ENCODE results near the gene TGFBR3.
"Not testable (repeated sequence)": the region's sequence is repeated elsewhere in the genome, so short reads cannot be mapped to it uniquely, and the experiment has no call there.

Gene TGFBR3

DNA sequence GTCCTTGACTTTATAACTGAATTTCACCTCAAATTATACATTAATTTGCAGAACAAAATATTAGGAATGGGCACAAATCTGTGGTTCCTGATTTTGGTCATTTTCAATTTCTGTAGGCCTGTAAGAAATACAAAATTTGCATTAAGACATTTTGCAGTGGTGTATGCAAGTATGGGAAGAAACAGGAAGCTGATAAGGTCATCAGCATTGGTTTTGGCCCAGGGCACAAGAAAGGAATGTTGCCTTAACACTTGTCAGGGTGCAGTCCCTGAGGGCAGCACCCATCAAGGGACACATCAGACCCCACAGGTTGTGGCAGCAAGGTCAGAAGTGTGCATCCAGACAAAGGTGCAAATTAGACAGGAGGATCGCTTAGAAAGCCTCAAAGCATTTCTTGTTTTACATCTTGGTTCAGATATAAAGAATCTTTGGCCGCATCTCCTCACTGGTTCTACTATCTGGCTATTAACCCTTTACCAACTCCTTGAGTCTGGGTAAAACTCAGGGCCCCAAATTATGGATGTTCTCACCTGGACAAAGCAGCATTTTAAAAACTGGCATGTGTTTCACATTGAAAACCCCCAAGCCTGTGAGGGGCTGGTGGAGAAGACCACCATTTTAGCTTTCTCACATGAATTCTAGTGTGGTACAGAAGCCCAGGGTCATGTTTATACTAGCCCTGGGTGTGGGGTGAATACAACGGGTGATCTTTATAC lies 202.9 kb downstream of the TGFBR3 start:
- DNase-seq (ENCODE audit: low spot score) = no peak

DNA sequence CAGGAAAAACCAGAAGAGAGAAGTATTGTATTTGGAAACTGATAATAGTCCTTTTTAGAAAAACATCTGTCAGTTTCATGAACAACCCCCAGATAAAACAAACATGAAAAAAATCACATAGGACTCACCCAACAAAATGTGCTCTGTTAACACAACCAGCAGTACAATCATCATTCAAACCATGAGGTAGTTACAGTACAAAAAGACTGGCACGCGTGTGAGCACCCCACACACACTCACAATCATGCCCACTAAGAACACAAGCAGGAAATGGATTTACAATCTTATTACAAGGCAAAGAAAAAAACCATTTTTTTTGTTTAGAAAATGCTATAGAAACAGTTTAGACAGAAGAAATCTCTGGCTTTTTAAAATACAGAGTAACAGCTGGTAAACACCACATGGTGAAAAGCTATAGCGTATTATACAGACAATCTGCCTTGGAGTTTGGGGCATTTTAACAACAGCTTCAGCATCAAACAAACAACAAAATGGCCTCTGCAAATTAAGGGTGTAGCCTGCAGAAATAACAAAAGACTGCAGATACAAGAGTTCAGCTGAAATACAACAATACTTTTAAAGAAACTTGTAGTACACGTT lies 205.3 kb downstream of the TGFBR3 start:
- DNase-seq (ENCODE audit: low spot score) = no peak

- no peak for DNase-seq (ENCODE audit: low spot score)
These were observed 206.5 kb downstream of the TGFBR3 start for GRCh38 chr1:91679446-91679845.

DNA sequence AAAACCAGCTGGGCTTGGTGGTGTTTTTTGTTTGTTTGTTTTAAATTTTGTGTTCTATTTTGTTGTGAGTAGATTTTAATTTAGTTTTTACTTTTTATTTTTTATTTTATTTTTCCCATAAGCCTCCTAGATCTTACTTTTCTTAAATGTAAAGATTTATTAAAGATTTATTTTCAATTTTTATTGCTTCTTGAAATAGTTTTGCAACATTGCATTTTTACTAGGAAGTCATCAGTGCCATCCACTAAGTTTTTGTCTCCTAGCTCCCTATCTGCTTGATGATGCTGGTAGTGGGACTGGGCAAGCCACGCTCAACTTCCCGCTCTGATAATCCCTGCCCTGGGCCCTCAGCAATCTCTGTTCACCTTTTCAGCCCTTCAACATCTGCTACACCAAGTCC lies 209.9 kb downstream of the TGFBR3 start:
- no peak for DNase-seq (ENCODE audit: low spot score)

DNA sequence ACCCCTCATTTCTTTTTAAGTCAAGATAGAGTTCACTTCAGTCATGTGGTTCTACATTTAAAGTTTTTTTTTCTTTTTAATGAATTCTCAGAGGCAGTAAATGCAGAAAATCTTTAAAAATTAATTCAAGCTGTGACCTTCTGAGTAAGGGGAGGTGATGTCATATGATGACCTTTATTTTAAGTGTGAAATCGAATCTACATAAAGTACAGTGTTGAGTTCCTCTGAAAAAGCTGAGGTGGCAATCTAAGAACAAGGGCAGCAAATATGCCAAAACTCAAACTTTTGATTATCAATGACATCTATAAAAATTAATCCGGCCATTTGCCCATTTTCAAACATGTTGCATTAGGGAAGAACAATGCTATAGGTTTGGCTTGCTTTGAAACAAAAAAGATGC lies 211.8 kb downstream of the TGFBR3 start:
- no peak for DNase-seq (ENCODE audit: low spot score)

DNA sequence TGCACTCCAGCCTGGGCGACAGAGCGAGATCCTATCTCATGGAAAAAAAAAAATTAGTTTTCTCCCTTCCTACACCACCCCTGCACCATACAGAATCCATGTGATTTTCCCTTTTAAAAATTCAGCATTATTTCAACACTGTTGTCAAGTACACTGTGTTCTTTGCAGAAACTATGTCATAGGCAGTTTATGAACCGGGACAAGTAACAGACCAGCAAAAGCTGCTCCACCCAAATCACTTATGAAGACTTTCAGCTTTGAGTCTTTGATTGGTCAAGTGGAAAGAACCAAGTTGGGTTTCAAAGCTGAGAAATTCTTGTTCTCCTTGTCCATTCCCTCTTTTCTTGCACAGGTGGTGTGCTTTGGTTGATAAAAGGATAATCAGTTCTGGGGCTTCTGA lies 212.3 kb downstream of the TGFBR3 start:
- DNase-seq (ENCODE audit: low spot score) = no peak

GRCh38 chr1:91672601-91673161 lies 213.3 kb downstream of the TGFBR3 start:
- DNase-seq (ENCODE audit: low spot score) = no peak

- DNase-seq (ENCODE audit: low spot score) = no peak
These were observed 215.2 kb downstream of the TGFBR3 start for GRCh38 chr1:91670781-91671180.

DNA sequence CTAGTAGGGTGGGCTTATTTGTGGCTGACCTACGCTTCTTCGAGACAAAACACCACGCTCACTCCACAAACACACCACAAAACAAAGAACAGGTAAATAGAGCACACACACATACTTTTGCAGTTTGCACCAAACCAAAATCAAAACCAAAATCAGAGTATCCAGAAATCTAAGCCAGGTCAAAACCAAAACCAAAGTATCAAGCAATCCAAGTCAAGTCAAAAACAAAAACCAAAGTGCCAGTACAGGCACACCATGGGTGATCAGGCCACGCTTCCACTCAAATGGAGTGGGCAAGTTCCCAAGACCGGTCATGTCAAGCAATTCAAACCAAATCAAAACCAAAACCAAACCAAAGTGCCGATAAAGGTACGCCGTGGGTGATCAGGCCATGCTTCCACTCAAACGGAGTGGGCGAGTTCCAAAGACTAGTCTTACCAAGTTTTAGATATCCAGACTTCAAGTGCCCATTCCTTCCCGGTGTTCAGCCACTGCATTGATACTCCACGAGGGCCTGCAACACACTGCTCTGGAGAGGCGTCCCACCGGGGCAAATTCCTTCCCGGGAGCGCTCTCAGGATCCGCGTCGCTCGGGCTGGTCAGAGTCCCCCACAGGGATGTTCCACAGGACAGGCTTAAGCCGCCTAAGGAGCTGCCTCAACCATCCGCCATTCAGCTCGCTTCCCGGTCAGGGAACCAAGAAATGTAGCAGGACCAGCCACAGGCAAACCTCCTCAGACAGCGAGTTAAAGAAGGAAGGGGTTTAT lies 216.2 kb downstream of the TGFBR3 start:
- no peak for DNase-seq (ENCODE audit: low spot score)

DNA sequence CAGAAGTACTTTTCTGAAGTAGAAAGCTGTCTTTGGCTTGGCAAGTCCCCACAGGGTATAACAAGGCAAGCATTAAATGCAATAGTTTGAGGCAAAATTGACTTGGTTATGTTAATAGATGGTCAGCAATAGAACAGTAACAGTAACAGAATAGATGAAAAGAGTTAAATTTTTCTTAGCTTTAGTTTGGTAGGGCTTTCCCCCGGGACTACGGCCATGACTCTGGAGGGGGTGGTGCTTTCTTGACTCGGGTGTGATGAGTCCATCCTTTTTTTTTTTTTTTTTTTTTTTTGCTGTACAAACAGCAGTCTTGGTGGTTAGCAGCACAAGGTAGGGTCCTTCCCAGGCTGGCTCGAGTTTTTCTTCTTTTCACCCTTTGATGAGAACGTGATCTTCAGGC lies 219.3 kb downstream of the TGFBR3 start:
- not testable (repeated sequence) for DNase-seq (ENCODE audit: low spot score)

DNA sequence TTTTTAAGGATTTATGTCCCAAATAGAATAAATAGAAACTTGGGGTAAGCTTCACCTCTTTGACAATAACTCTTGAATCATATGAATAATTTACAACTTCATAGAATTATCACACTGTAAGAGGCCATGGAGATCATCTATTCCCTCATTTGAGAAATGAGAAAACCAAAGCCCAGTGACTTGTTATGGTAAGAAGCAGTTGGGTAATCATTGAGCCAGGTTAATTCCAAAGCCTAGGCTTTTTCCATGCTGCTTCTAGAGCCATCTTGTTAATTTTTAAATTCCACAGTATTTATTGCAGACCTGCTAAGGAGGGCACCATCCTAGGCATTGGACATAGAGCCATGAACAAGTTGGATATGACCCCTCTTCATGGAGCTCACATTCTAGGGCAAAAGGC lies 224.8 kb downstream of the TGFBR3 start:
- no peak for DNase-seq (ENCODE audit: low spot score)

DNA sequence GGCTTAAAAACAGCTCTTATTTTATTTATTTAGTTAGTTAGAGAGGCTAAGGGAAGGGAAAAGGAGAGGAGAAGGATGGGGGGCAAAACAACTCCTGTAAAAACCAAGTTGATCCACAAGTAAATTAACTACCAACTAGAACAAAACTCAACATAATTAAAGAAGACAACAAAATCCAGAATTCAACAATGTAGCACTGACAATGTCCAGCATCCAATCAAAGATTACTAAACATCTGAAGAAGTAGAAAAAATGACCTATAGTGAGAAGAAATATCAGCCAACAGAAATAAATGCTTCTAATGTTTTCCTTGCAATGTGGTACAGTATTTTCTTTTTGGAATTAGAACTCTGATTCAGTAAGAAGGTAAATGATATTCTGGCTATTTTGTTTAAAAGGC lies 225.2 kb downstream of the TGFBR3 start:
- no peak for DNase-seq (ENCODE audit: low spot score)

GRCh38 chr1:91655912-91656449 lies 230.0 kb downstream of the TGFBR3 start:
- no peak for DNase-seq (ENCODE audit: low spot score)

GRCh38 chr1:91653183-91653582 lies 232.8 kb downstream of the TGFBR3 start:
- DNase-seq (ENCODE audit: low spot score) = no peak

- DNase-seq (ENCODE audit: low spot score) = no peak
These were observed 234.3 kb downstream of the TGFBR3 start for GRCh38 chr1:91651661-91652071.

DNA sequence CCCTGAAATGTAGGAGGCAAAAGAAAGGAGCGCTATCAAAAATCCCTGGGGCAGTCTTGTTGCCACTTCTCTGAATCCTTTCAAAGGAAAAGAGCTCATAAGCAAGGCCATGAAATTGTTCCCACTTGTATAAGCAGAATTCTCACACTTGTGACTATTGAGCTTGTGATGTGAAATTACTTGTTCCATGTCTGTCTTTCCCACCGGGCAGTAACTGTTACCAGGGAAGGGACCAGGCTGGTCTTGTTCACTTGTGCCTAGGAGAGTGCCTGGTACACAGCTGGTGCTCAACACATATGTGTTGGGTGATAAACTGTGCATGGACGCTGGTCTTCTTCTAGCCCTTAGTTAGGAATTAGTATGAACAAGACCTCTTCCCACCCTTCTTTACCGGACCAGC lies 234.7 kb downstream of the TGFBR3 start:
- DNase-seq (ENCODE audit: low spot score) = no peak

DNA sequence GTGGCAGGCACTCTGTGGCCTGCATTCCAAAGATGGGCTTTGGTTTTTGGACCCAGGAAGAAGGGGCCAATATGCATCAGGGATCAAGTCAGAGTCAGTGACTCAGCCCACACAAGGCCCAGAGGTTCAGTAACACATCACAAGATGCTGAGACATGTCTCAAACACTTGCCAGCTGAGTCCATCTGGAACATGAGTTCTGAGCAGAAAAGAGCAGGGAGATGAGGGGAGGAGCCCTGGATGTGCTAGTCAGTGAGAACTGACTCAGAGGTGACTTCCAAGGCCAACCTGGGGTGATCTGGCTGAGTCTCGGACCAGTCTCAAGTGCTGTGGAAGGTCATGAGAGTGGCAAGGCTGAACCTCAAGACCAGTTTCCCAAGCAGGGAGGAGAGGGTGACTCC lies 235.2 kb downstream of the TGFBR3 start:
- no peak for DNase-seq (ENCODE audit: low spot score)

- no peak for DNase-seq (ENCODE audit: low spot score)
These were observed 238.9 kb downstream of the TGFBR3 start for GRCh38 chr1:91647061-91647460.

DNA sequence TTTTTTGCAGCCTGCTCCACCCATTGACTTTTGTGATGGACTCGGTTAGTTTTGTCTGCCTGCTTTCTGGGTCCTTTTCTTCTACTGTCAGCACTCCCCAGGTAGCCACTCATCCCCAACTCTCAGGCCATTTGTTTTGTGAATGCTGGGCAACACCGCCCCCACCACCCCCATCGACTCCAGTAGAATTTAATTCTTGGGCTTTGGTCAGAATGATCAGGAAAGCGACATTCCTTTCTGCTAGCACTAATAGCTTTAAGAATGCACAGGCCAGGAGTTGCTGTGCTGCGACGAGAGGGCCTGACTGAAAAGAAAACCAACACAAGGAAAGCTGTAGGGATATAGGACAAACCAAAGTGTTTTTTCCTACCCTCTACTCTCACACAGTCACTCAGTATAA lies 240.9 kb downstream of the TGFBR3 start:
- DNase-seq (ENCODE audit: low spot score) = no peak

DNA sequence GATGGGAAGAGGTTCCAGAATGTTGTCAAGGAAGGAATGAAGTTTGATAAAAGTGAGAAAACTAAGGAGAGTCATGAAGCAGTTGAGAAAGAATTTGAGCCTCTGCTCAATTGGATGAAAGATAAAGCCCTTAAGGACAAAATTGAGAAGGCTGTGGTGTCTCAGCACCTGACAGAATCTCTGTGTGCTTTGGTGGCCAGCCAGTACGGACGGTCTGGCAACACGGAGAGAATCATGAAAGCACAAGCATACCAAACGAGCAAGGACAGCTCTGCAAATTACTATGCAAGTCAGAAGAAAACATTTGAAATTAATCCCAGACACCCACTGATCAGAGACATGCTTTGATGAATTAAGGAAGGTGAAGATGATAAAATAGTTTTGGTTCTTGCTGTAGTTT lies 242.5 kb downstream of the TGFBR3 start:
- no peak for DNase-seq (ENCODE audit: low spot score)

DNA sequence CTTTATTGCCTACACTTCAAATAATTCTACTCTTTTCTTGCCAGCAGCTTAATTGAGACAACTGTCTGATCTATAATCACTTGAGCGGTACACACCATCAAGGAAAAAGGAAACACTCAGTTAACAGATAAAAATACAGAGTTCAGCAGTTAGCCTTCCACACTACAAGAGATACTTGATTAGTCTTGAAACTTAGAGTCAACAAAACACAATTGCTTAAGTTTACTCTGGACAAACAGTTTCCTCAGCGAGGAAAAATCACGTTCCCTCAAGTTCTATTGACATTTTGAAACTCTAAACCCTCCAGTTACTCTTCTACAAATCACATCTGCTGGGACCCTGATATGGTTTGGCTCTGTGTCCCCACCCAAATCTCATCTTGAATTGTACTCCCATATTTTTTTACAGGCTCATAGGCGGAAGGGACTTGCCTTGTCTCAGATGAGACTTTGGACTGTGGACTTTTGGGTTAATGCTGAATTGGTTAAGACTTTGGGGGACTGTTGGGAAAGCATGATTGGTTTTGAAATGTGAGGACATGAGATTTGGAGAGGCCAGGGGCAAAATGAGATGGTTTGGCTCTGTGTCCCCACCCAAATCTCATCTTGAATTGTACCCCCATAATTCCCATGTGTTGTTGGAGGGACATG lies 244.9 kb downstream of the TGFBR3 start:
- DNase-seq (ENCODE audit: low spot score) = no peak

DNA sequence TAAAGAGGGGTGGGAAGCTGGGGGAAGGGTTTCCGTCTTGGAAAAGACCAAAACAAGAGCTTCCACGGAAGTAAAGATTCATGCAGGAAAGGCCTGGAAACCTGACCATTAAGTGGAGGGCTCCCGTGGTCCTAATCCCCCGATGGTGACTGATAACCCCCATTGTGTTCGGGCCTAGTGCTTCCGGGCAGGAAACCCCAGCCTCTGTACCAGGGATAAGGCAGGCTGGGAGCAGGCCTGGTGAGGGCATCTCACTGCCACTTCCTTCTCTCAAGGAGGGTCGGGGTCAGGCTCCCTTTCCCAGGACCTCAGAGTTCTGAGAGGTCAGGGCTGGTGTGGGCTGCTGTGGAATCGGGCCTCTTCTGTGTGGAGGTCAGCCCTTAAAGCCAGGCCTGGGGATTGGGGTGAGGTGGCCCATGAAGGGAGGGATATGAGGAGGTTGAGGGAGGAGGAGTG lies 248.4 kb downstream of the TGFBR3 start:
- DNase-seq (ENCODE audit: low spot score) = no peak
